NCI-H748 (cell line): Measurements from ENCODE around the gene ATXN1.

Source experiments
- DNase-seq: peaks from one replicate; lab custom pipeline; 2025; ENCODE audit not compliant: unreplicated experiment; lab: John Stamatoyannopoulos, UW

ATXN1 gene

GRCh38 chr6:16783952-16784565 lies 22.8 kb upstream of the ATXN1 start:
- DNase-seq, result no peak

DNA sequence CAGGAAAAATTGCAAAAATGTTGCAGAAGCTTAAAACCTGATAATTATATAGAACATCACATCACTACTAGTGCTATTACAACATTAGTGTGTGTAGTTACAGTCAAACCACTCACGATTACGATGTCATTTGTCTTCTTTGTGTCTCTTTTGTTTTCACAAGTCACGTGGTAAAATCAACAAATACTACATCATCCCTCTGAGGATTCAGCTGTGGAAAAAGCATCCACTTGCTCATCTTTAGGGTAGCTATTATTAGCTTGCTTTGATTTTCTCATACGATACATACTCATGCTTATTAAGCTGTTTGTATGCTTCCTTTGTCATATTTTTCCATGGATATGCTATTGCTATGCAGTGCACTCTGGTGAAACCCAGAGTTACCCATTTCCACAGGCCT lies 22.2 kb upstream of the ATXN1 start:
- peak; percentile 93 for DNase-seq

DNA sequence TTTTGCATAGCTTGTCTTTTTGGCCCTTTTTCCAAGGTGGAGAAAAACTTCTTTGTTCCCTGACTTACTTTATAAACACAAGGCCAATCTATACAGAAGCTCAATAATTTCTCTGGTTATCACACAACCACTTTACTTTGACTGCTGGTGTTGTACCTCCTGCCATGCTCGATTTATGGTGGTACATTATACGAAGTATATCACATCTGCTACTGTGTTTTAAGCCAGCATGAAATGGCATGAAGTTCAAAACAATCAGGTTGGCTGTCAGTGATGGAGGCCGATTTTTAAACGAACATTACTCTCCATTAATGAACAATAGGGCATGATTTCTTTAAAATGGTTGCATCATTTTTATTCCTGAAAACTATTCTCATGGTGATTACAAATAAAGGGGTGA lies 21.0 kb upstream of the ATXN1 start:
- DNase-seq, result no peak

GRCh38 chr6:16781348-16782169 lies 20.3 kb upstream of the ATXN1 start:
- peak; percentile 49 for DNase-seq

- DNase-seq, result no peak
Observed at GRCh38 chr6:16778521-16778920, 17.3 kb upstream of the ATXN1 start.

DNA sequence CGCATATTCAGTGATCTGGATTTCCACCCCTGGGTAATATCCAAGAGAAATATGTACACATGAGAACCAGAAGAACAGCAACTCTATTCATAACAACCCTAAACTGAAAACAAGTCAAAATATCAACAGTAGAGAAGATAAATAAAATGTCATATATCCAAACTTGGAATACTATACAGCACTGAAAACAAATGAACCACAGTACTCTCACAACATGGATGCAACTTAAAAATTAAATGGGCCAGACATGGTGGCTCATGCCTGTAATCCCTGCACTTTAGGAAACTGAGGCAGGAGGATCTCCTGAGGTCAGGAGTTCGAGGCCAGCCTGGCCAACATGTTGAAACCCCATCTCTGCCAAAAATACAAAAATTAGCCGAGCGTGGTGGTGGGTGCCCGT lies 16.5 kb upstream of the ATXN1 start:
- DNase-seq, result no peak

GRCh38 chr6:16776394-16777017 lies 15.2 kb upstream of the ATXN1 start:
- no peak for DNase-seq

DNA sequence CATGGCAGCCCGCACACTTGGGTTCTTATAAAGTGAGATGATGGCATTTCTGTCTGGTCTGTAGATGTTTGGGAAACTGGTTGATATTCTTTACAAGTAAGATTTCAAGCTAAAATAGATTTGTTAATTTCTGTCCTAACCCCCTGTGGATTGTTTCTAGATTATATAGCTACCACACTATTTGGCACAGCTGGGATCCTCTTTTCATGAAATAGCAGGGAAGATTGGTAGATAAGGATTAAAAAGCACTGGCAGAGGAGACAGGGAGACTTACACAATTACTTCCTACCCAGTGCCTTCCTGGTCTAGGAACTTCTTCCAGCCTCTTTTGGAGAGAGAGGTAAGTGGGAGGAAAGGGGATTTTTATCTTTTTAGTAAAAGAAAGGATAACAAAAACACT lies 13.2 kb upstream of the ATXN1 start:
- DNase-seq, result no peak

GRCh38 chr6:16773362-16773761 lies 12.1 kb upstream of the ATXN1 start:
- no peak for DNase-seq

GRCh38 chr6:16770701-16771569 lies 9.7 kb upstream of the ATXN1 start:
- peak; percentile 82 for DNase-seq

- no peak for DNase-seq
Observed at GRCh38 chr6:16769986-16770376, 8.7 kb upstream of the ATXN1 start.

DNA sequence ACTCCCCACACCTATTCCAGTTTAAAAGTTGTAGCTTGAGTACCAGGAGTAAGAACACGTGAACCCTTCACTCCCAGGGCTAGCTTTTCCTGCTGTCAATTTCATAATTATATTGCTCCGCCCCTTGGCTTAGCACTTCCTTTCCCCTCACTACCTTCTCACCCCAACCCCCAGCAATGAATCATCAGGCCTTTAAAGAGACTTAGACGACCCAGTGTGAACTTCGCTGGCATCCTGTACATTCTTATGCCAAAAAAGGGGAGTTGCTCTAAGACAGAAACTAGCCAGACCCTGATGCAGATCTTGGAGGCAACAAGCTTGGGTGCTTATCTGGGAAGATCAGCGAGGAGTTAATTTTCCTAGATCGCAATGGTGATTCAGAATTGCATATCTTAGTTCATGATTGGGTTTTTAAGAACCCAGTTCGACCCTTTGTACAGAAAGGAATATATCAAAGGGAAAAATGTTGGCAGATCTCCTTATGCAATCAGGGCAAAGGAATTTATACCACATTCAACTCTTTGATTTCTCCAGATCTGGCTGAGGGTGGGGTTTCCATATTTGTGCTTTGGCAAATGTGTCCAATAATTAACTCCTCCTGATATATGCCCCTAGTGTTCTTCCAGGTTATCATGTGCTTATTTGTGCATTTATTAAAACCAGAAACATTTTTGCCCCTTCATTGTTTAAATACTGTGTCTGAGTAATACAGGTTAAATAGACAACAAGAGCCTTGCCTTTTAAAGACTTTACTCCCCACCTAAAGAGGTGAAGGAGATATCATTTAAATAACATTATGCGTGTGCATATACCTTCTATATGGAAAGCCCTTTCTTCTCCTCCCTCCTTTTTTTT lies 8.1 kb upstream of the ATXN1 start:
- no peak for DNase-seq

GRCh38 chr6:16768477-16768830 lies 7.2 kb upstream of the ATXN1 start:
- no peak for DNase-seq

- DNase-seq, result no peak
Observed at GRCh38 chr6:16767765-16768476, 6.7 kb upstream of the ATXN1 start.

DNA sequence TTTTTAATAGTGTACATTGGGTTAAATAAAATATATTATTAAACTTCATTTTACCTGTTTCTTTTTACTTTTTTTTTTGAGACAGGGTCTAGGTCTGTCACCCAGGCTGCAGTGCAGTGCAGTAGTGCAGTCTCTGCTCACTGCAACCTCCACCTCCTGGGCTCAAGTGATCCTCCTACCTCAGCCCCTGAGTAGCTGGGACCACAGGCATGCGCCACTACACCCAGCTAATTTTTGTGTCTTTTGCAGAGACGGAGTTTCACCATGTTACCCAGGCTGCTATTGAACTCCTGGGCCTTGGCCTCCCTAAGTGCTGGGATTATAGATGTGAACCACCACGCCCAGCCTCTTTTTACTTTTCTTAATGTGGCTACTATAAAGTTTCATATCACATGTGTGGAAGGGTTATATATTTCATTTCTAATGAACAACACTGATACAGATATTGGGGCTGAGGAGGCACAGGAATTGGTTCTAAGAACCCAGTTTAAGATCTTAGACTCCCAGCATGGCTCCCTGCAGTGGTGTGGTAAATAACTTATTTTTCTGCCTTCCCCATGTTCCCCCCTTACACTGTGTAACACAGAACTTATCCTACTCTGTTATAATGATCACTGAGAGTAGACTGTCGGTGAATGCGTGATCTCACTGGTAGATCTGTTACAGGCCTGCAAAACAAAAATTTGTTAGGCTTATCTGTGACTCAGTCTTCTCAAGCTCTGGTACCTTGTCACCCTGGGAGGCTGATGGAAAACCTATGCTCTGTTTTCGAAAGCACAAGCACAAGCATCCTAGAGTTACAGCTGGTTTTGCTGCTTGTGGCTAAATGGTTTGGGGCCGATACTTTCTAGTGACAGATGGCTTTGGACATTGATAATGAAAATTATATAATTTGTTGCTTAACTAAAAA lies 5.8 kb upstream of the ATXN1 start:
- no peak for DNase-seq

DNA sequence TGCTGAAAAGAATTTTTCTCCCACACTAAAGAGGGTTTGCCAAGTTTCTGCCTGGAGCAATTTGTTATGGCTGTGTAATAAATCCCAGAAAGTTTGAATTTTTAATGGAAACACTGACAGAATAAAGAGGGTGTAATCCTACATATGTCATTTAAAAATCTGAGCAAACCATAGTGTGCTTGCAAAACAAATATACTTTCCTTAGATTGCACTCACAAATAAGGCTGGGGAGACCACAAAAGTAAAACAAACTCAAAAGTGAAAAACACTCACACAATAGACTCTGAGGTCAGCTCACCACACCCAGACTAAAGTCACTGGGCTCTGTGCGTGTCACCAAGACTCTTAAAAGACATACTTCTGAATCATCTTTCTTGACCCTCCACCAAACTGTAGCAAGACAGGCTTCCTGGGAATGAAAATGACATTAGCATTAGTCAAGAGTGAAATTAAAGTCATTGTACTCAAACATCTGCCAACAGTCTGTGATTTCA lies 4.8 kb upstream of the ATXN1 start:
- DNase-seq, result no peak

GRCh38 chr6:16765235-16765634 lies 4.0 kb upstream of the ATXN1 start:
- DNase-seq, result no peak

DNA sequence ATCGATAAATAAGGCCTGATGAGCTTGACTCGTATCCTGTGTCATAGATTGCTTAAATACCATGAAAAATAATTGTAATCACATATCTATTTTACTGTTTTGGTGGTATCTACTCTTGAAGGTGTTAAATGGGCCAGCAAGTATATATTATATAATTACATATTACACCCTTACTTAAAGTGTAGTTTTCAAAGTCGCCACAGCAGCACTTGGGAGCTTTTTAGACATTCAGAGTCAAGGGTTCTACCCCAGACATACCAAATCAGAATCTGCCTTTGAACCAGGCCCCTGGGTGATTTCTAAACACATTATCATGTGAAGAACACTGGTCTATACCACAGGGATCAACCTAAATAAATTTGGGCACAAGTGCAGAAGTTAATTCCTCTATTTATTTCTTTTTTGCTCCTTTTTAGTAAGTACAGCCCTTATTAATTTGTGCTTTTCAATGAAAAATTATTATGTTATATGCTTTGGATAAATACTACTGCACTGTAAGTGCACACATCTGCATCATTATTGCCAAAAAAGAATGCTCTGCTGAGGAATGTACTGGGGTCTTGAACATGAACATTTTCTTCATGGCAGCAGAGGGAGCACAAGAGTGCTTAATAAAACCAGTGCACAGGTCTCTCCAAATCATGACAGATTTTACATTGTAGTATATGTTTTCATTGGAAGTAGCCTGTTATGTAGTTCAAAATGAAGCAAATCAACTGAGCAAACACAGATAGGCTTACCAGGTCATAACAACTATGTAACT lies 3.1 kb upstream of the ATXN1 start:
- DNase-seq, result peak; percentile 58
